Activated CD4-positive, alpha-beta T cell treated with anti-CD3 and anti-CD28 coated beads, Interleukin-2, amount 10 ng/mL, durations not matched to agents 7 days and 5 days (primary cell): Measurements from ENCODE around the gene UVRAG. TPM values are rescaled to one million over a fixed set of nuclear protein-coding genes. Genes with fewer than 3 reads are reported as not detected.
"Not testable (repeated sequence)": the region's sequence is repeated elsewhere in the genome, so short reads cannot be mapped to it uniquely, and the experiment has no call there.

ENCODE experiments used
- CTCF ChIA-PET: fragments of 350-600 bp; sonication (Branson Sonifier 250); formaldehyde crosslinking; loops from one replicate; lab custom pipeline; 2021; ENCODE audit warnings: antibody characterized with exemption; lab: Charles Lee
- POLR2A ChIA-PET: fragments of 350-600 bp; sonication (Branson Sonifier 250); formaldehyde crosslinking; loops from one replicate; lab custom pipeline; 2021; ENCODE audit warnings: antibody characterized with exemption; lab: Charles Lee
- DNase-seq: peaks from one replicate; pipeline ENCODE4 v3.0.0-alpha.2; 2020
- H3K27ac Mint-ChIP-seq: one replicate; pipeline ENCODE4 v1.8.0; 2021; ENCODE audit warnings: mild to moderate bottlenecking, moderate library complexity, mixed read lengths
- H3K27me3 Mint-ChIP-seq: one replicate; pipeline ENCODE4 v1.8.0; 2021; ENCODE audit warnings: mixed read lengths
- H3K36me3 Mint-ChIP-seq: one replicate; pipeline ENCODE4 v1.8.0; 2021; ENCODE audit warnings: low read depth, mixed read lengths
- H3K4me1 Mint-ChIP-seq: one replicate; pipeline ENCODE4 v1.8.0; 2021; ENCODE audit warnings: mixed read lengths
- H3K4me3 Mint-ChIP-seq: one replicate; pipeline ENCODE4 v1.8.0; 2021; ENCODE audit warnings: mild to moderate bottlenecking, moderate library complexity, mixed read lengths
- H3K9me3 Mint-ChIP-seq: one replicate; pipeline ENCODE4 v1.8.0; 2021; ENCODE audit warnings: mixed read lengths
- total RNA-seq, 2 experiments: library from RNA; stranded (reverse); gene quantifications; one replicate each; pipeline ENCODE4 v1.2.3, GENCODE V29; 2021

UVRAG gene
- total RNA-seq, 2 experiments from 2014 or later, result 16.8 to 17.0 TPM

DNA sequence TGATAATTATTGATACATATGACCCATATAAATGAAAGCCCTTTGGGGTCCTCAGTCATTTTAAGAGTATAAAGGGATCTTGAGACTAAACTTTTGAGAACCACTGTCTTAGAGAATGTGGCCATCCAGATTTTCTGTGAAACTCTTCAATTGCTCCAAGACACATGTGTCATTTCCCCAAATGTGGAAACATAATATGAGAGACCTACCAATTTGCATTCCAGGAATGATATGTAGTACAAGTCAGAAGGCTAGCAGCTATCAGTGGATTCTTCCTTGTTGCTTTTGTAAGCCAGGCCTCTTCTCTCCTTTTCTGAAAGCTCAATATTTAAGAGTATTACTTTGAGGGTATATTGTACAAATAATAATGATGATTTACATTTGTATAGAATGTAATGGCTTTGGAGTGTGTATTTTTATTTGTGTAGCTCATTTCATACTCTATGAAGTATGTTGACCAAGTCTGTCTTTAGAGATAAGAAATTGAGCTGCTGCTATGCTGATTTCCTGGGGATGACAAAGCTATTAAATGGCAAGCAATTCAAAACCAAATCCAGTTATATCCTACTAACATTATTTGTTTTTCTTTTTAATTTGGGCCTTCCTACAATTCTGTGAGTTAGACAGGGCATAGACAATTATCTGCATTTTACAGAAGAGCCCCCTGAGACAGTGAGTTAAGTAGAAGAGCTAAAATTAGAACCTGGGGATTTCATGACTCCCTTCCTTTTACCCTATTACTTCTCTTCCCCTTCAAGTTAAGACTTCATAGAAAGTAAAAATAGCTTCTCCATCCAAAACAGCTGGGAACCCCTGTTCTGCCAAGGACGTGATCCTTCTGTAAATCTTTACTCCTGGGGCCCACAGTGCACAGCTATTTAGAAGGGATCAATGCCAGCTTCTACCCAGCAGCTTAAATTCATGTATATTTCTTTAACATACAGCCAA, 259.4 kb downstream of the UVRAG start:
- H3K9me3 Mint-ChIP-seq, result peaks cover 4% of the 10 kb centered on the region
- POLR2A ChIA-PET, result no interaction called here
- H3K4me1 Mint-ChIP-seq, result no peaks in the 10 kb centered on the region
- peaks cover 7% of the 10 kb centered on the region for H3K36me3 Mint-ChIP-seq
- no peak overlapping the region for H3K4me3 Mint-ChIP-seq
- DNase-seq, result no peak
- CTCF ChIA-PET, result interaction anchor here (0.8 kb wide), 1 partner anchor 12 kb away, joined by 3 read pairs; no protein-coding TSS in a partner anchor
- no peak overlapping the region for H3K27ac Mint-ChIP-seq
- H3K27me3 Mint-ChIP-seq, result no peaks in the 10 kb centered on the region

- H3K27me3 Mint-ChIP-seq, result no peaks in the 10 kb centered on the region
- H3K4me3 Mint-ChIP-seq, result no peak overlapping the region
- H3K4me1 Mint-ChIP-seq, result no peaks in the 10 kb centered on the region
- peaks cover 4% of the 10 kb centered on the region for H3K9me3 Mint-ChIP-seq
- ChIA-PET POLR2A (no interaction called here), CTCF (no interaction called here)
- peaks cover 7% of the 10 kb centered on the region for H3K36me3 Mint-ChIP-seq
- DNase-seq, result no peak
- H3K27ac Mint-ChIP-seq, result no peak overlapping the region
Measured at GRCh38 chr11:76075716-76076115, 260.7 kb downstream of the UVRAG start.

DNA sequence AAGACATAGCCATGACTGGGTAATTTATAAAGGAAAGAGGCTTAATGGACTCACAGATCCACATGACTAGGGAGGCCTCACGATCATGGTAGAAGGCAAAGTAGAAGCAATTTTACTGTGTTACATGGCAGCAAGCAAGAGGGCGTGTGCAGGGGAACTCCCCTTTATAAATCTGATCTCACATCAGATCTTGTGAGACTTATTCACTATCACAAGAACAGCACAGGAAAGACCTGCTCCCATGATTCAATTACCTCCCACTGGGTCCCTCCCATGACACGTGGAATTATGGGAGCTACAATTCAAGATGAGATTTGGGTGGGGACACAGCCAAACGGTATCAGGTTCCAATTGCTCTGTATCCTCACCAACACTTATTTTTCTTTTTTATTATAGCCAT, 261.2 kb downstream of the UVRAG start:
- POLR2A ChIA-PET, H3K9me3 Mint-ChIP-seq, CTCF ChIA-PET: not testable (repeated sequence)

GRCh38 chr11:76076749-76077148, 261.7 kb downstream of the UVRAG start:
- POLR2A ChIA-PET, result no interaction called here
- no peaks in the 10 kb centered on the region for H3K27me3 Mint-ChIP-seq

More for the DNA sequence above, 261.2 kb downstream of the UVRAG start:
- not testable (repeated sequence) for H3K36me3 Mint-ChIP-seq, H3K27me3 Mint-ChIP-seq, H3K4me1 Mint-ChIP-seq, H3K27ac Mint-ChIP-seq, DNase-seq, H3K4me3 Mint-ChIP-seq

GRCh38 chr11:76077575-76078150, 262.7 kb downstream of the UVRAG start:
- no peak for DNase-seq
- Mint-ChIP-seq H3K36me3 (peaks cover 5% of the 10 kb centered on the region), H3K4me3 (no peak overlapping the region), H3K9me3 (peaks cover 4% of the 10 kb centered on the region), H3K4me1 (no peaks in the 10 kb centered on the region), H3K27ac (no peak overlapping the region), H3K27me3 (no peaks in the 10 kb centered on the region)
- ChIA-PET POLR2A (interaction anchor here (0.6 kb wide), 1 partner anchor 53 kb away, joined by 3 read pairs; no protein-coding TSS in a partner anchor), CTCF (no interaction called here)

More at GRCh38 chr11:76076749-76077148, 261.7 kb downstream of the UVRAG start:
- Mint-ChIP-seq H3K4me3 (no peak overlapping the region), H3K27ac (no peak overlapping the region), H3K36me3 (peaks cover 7% of the 10 kb centered on the region), H3K9me3 (peaks cover 4% of the 10 kb centered on the region), H3K4me1 (no peaks in the 10 kb centered on the region)
- CTCF ChIA-PET, result no interaction called here
- DNase-seq, result no peak

DNA sequence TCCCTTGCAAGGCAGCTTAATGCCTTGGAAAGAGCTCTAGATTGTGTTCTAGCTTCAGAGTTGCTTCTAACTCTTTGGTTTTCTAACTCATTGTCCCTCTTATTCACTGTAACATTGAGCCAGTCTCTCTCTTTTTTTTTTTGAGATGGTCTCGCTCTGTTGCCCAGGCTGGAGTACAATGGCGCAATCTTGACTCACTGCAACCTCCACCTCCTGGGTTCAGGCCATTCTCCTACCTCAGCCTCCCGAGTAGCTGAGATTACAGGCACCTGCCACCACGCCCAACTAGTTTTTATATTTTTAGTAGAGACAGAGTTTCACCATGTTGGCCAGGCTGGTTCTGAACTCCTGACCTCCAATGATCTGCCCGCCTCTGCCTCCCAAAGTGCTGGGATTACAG, 266.1 kb downstream of the UVRAG start:
- POLR2A ChIA-PET, H3K27me3 Mint-ChIP-seq, H3K36me3 Mint-ChIP-seq, H3K4me3 Mint-ChIP-seq, DNase-seq, H3K4me1 Mint-ChIP-seq, H3K9me3 Mint-ChIP-seq, H3K27ac Mint-ChIP-seq: not testable (repeated sequence)
- CTCF ChIA-PET, result interaction anchor here (0.7 kb wide), 1 partner anchor 181 kb away, joined by 4 read pairs; no protein-coding TSS in a partner anchor

GRCh38 chr11:76083563-76084451, 268.8 kb downstream of the UVRAG start:
- no peaks in the 10 kb centered on the region for H3K9me3 Mint-ChIP-seq
- CTCF ChIA-PET, result interaction anchor here (0.6 kb wide), 1 partner anchor 1380 kb away, joined by 3 read pairs; no protein-coding TSS in a partner anchor

GRCh38 chr11:76085270-76085669, 270.3 kb downstream of the UVRAG start:
- Mint-ChIP-seq H3K27ac (no peak overlapping the region), H3K36me3 (peaks cover 4% of the 10 kb centered on the region), H3K9me3 (no peaks in the 10 kb centered on the region), H3K4me3 (no peak overlapping the region), H3K27me3 (no peaks in the 10 kb centered on the region), H3K4me1 (no peaks in the 10 kb centered on the region)
- ChIA-PET CTCF (no interaction called here), POLR2A (no interaction called here)
- DNase-seq, result no peak

More at GRCh38 chr11:76083563-76084451, 268.8 kb downstream of the UVRAG start:
- Mint-ChIP-seq H3K4me3 (no peak overlapping the region), H3K4me1 (no peaks in the 10 kb centered on the region), H3K27ac (no peak overlapping the region), H3K36me3 (peaks cover 4% of the 10 kb centered on the region), H3K27me3 (no peaks in the 10 kb centered on the region)
- no peak for DNase-seq
- POLR2A ChIA-PET, result no interaction called here

GRCh38 chr11:76086743-76087635, 272.0 kb downstream of the UVRAG start:
- H3K27ac Mint-ChIP-seq, result no peak overlapping the region
- no peak overlapping the region for H3K4me3 Mint-ChIP-seq
- ChIA-PET CTCF (interaction anchor here (1.0 kb wide), 1 partner anchor 20 kb away, joined by 3 read pairs; no protein-coding TSS in a partner anchor), POLR2A (no interaction called here)
- peaks cover 9% of the 10 kb centered on the region for H3K36me3 Mint-ChIP-seq
- H3K9me3 Mint-ChIP-seq, result peaks cover 4% of the 10 kb centered on the region
- no peaks in the 10 kb centered on the region for H3K4me1 Mint-ChIP-seq
- no peaks in the 10 kb centered on the region for H3K27me3 Mint-ChIP-seq
- DNase-seq, result no peak

- Mint-ChIP-seq H3K36me3 (peaks cover 9% of the 10 kb centered on the region), H3K27me3 (no peaks in the 10 kb centered on the region), H3K4me3 (no peak overlapping the region), H3K4me1 (no peaks in the 10 kb centered on the region), H3K9me3 (peaks cover 4% of the 10 kb centered on the region), H3K27ac (no peak overlapping the region)
- POLR2A ChIA-PET, result no interaction called here
- CTCF ChIA-PET, result interaction anchor here (1.0 kb wide), 1 partner anchor 21 kb away, joined by 3 read pairs; no protein-coding TSS in a partner anchor
- DNase-seq, result no peak
Measured at GRCh38 chr11:76087749-76088148, 272.7 kb downstream of the UVRAG start.

DNA sequence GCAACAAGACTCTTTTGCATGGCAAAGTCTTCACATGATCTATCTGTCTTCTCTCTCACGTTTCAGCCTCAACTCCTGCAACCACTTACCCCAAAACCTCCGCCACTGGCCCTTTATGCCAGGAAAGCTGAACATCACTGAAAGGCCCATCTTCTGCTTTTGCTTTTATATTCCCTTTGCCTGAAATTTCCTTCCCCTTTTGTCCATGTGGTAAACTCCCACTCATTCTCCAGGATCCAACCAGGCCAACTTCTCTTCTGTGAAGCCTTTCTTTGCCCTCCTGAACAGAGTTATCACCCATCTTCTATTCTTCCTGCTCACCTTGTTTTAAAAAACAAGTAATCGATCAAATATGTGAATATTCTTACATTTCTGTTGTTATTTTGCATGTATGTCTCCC, 273.5 kb downstream of the UVRAG start:
- CTCF ChIA-PET, result no interaction called here
- H3K4me1 Mint-ChIP-seq, result no peaks in the 10 kb centered on the region

More for the DNA sequence above, 273.5 kb downstream of the UVRAG start:
- POLR2A ChIA-PET, result no interaction called here
- H3K27ac Mint-ChIP-seq, result no peak overlapping the region
- no peaks in the 10 kb centered on the region for H3K27me3 Mint-ChIP-seq
- H3K9me3 Mint-ChIP-seq, result peaks cover 4% of the 10 kb centered on the region
- peaks cover 9% of the 10 kb centered on the region for H3K36me3 Mint-ChIP-seq
- no peak for DNase-seq
- H3K4me3 Mint-ChIP-seq, result no peak overlapping the region
